Measurements from ENCODE around the gene TMEM255B.
"Not testable (repeated sequence)": the region's sequence is repeated elsewhere in the genome, so short reads cannot be mapped to it uniquely, and the experiment has no call there.

Gene TMEM255B

DNA sequence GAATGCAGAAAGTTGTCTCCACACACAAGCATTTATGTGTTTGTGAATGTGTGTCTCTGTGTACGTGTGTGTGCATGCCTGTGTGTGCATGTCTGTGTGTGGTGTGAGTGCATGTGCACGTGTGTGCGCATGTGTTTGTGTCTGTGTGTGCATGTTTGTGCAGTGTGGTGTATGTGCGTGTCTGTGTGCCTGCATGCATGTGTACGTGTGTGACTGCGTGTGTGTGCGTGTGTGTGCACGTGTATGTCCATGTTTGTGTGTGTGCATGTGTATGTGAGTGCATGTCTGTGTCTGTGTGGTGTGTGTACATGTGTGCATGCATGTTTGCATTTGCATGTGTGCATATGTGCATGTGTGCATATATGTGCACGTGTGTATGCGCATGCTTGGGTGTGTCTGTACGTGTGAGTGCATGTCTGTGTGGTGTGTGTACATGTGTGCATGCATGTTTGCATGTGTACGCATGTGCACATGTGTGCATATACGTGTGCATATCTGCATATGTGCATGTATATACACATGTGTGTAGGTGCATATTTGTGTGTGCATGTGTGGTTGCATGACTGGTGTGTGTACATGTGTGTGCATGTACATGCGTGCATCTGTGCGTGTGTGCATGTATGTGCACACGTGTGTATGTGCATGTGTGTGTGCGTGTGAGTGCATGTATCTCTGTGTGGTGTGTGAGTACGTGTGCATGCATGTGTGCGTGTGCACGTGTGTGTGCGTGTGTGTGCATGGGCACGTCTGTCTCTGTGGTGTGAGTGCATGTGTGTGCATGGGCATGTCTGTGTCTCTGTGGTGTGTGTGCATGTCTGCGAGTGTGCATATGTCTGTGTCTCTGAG lies 8.2 kb upstream of the TMEM255B start:
- H3K4me1 Mint-ChIP-seq: no peaks in the 10 kb centered on the region
- ATAC-seq (no peak), DNase-seq (no peak)
- H3K36me3 Mint-ChIP-seq (ENCODE audit: low read depth): no peaks in the 10 kb centered on the region
- no peak overlapping the region for H3K4me3 Mint-ChIP-seq
- H3K27ac Mint-ChIP-seq: no peak overlapping the region
- H3K9me3 Mint-ChIP-seq: peaks cover 11% of the 10 kb centered on the region
- peaks cover 7% of the 10 kb centered on the region for H3K27me3 Mint-ChIP-seq

- H3K27me3 Mint-ChIP-seq: peaks cover 7% of the 10 kb centered on the region
- DNase-seq (no peak), ATAC-seq (no peak)
- H3K9me3 Mint-ChIP-seq: peaks cover 11% of the 10 kb centered on the region
- H3K27ac Mint-ChIP-seq: no peak overlapping the region
- H3K4me3 Mint-ChIP-seq: no peak overlapping the region
- no peaks in the 10 kb centered on the region for H3K36me3 Mint-ChIP-seq (ENCODE audit: low read depth)
- H3K4me1 Mint-ChIP-seq: no peaks in the 10 kb centered on the region
These were observed 7.5 kb upstream of the TMEM255B start for GRCh38 chr13:113751491-113751890.

DNA sequence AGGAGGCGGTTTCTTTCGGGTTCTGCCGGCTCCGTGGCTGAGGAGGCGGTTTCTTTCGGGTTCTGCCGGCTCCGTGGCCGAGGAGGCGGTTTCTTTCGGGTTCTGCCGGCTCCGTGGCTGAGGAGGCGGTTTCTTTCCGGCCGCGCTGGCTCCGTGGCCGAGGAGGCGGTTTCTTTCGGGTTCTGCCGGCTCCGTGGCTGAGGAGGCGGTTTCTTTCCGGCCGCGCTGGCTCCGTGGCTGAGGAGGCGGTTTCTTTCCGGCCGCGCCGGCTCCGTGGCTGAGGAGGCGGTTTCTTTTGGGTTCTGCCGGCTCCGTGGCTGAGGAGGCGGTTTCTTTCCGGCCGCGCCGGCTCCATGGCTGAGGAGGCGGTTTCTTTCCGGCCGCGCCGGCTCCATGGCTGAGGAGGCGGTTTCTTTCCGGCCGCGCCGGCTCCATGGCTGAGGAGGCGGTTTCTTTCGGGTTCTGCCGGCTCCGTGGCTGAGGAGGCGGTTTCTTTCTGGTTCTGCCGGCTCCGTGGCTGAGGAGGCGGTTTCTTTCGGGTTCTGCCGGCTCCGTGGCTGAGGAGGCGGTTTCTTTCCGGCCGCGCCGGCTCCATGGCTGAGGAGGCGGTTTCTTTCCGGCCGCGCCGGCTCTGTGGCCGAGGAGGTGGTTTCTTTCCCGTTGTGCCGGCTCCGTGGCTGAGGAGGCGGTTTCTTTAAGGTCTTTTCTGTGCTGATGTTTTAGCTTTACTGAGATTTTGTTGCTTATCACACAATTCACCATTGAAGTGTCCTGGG lies 6.6 kb upstream of the TMEM255B start:
- not testable (repeated sequence) for DNase-seq; ATAC-seq; H3K36me3 Mint-ChIP-seq (ENCODE audit: low read depth); H3K4me1 Mint-ChIP-seq; H3K4me3 Mint-ChIP-seq; H3K27ac Mint-ChIP-seq
- H3K27me3 Mint-ChIP-seq: peaks cover 12% of the 10 kb centered on the region
- H3K9me3 Mint-ChIP-seq: peaks cover 11% of the 10 kb centered on the region

GRCh38 chr13:113753171-113753570 lies 5.9 kb upstream of the TMEM255B start:
- H3K36me3 Mint-ChIP-seq (ENCODE audit: low read depth): no peaks in the 10 kb centered on the region
- DNase-seq (no peak), ATAC-seq (no peak)
- H3K4me3 Mint-ChIP-seq: no peak overlapping the region
- no peak overlapping the region for H3K27ac Mint-ChIP-seq
- peaks cover 4% of the 10 kb centered on the region for H3K4me1 Mint-ChIP-seq
- peaks cover 11% of the 10 kb centered on the region for H3K9me3 Mint-ChIP-seq
- peaks cover 17% of the 10 kb centered on the region for H3K27me3 Mint-ChIP-seq

GRCh38 chr13:113754242-113754641 lies 4.8 kb upstream of the TMEM255B start:
- H3K36me3 Mint-ChIP-seq (ENCODE audit: low read depth): no peaks in the 10 kb centered on the region
- DNase-seq (no peak), ATAC-seq (no peak)
- peaks cover 22% of the 10 kb centered on the region for H3K27me3 Mint-ChIP-seq
- H3K4me3 Mint-ChIP-seq: no peak overlapping the region
- H3K9me3 Mint-ChIP-seq: peaks cover 11% of the 10 kb centered on the region
- no peak overlapping the region for H3K27ac Mint-ChIP-seq
- peaks cover 8% of the 10 kb centered on the region for H3K4me1 Mint-ChIP-seq

- no peaks in the 10 kb centered on the region for H3K36me3 Mint-ChIP-seq (ENCODE audit: low read depth)
- H3K27me3 Mint-ChIP-seq: peaks cover 26% of the 10 kb centered on the region
- DNase-seq (no peak), ATAC-seq (no peak)
- peaks cover 11% of the 10 kb centered on the region for H3K9me3 Mint-ChIP-seq
- H3K27ac Mint-ChIP-seq: no peak overlapping the region
- peaks cover 12% of the 10 kb centered on the region for H3K4me1 Mint-ChIP-seq
- H3K4me3 Mint-ChIP-seq: no peak overlapping the region
These were observed 4.3 kb upstream of the TMEM255B start for GRCh38 chr13:113754691-113755090.

DNA sequence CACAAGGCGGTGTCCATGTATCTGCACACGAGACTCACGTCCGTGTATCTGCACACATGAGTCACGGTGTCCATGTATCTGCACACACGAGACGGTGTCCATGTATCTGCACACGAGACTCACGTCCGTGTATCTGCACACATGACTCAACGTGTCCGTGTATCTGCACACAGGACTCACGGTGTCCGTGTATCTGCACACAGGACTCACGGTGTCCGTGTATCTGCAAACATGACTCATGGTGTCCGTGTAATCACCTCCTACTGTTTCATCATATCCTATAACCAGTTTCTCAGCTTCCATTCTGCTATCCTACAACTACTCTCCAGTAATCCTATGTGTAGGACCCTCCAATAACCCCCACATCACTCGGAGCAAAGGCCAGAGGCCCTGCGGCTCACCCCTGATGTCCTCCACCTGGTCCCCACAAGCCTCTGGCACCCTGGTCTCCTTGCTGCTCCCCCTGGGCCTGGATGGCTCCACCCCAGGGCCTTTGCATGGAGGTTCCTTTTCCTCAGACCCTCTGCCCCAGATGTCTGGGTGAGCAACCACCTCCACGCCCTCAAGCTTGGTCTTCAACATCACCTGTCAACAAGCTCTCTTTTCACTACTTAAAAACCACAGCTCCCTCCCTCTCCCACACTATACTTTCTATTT lies 2.5 kb upstream of the TMEM255B start:
- Mint-ChIP-seq H3K4me1 (peaks cover 14% of the 10 kb centered on the region), H3K36me3 (ENCODE audit: low read depth) (no peaks in the 10 kb centered on the region), H3K9me3 (no peaks in the 10 kb centered on the region), H3K27me3 (peaks cover 44% of the 10 kb centered on the region), H3K27ac (no peak overlapping the region), H3K4me3 (no peak overlapping the region)
- ATAC-seq: no peak
- DNase-seq: no peak

GRCh38 chr13:113759525-113760137 lies 605 bp downstream of the TMEM255B start:
- Mint-ChIP-seq H3K27ac (no peak overlapping the region), H3K4me3 (peak overlapping the region; percentile 83), H3K9me3 (no peaks in the 10 kb centered on the region), H3K27me3 (peaks cover 67% of the 10 kb centered on the region), H3K36me3 (ENCODE audit: low read depth) (no peaks in the 10 kb centered on the region), H3K4me1 (peaks cover 14% of the 10 kb centered on the region)
- DNase-seq (no peak), ATAC-seq (no peak)

GRCh38 chr13:113761136-113761535 lies 2.1 kb downstream of the TMEM255B start:
- Mint-ChIP-seq H3K27ac (no peak overlapping the region), H3K27me3 (peaks cover 66% of the 10 kb centered on the region), H3K4me1 (peaks cover 14% of the 10 kb centered on the region), H3K9me3 (no peaks in the 10 kb centered on the region), H3K36me3 (ENCODE audit: low read depth) (no peaks in the 10 kb centered on the region), H3K4me3 (no peak overlapping the region)
- DNase-seq (no peak), ATAC-seq (no peak)

- H3K27me3 Mint-ChIP-seq: peaks cover 63% of the 10 kb centered on the region
- H3K4me3 Mint-ChIP-seq: no peak overlapping the region
These were observed 3.0 kb downstream of the TMEM255B start for GRCh38 chr13:113762075-113762474.

DNA sequence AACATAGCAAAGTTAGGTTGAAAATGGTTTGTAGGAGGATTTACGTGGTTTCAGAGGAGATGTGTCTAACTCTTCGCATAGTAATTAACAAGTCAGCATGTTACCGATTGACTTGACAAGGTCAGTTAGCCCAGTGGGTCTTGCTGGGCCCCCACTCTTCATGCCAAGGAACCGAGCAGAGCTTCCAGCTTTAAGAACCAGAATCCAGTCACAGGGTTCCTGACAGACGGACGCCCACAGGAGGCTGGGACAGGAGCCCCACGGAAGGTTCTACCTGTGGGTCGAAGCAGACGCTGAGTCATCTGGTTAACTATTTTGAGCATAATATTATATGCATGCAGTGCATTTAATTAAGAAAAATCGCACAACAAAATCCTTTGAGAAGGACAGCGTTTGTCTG lies 3.5 kb downstream of the TMEM255B start:
- DNase-seq (no peak), ATAC-seq (no peak)
- no peak overlapping the region for H3K4me3 Mint-ChIP-seq
- H3K4me1 Mint-ChIP-seq: peaks cover 9% of the 10 kb centered on the region
- H3K9me3 Mint-ChIP-seq: no peaks in the 10 kb centered on the region
- no peaks in the 10 kb centered on the region for H3K36me3 Mint-ChIP-seq (ENCODE audit: low read depth)
- no peak overlapping the region for H3K27ac Mint-ChIP-seq
- H3K27me3 Mint-ChIP-seq: peaks cover 61% of the 10 kb centered on the region

More at GRCh38 chr13:113762075-113762474, 3.0 kb downstream of the TMEM255B start:
- H3K9me3 Mint-ChIP-seq: no peaks in the 10 kb centered on the region
- H3K4me1 Mint-ChIP-seq: peaks cover 9% of the 10 kb centered on the region
- H3K27ac Mint-ChIP-seq: no peak overlapping the region
- DNase-seq: no peak
- no peak for ATAC-seq
- H3K36me3 Mint-ChIP-seq (ENCODE audit: low read depth): no peaks in the 10 kb centered on the region

DNA sequence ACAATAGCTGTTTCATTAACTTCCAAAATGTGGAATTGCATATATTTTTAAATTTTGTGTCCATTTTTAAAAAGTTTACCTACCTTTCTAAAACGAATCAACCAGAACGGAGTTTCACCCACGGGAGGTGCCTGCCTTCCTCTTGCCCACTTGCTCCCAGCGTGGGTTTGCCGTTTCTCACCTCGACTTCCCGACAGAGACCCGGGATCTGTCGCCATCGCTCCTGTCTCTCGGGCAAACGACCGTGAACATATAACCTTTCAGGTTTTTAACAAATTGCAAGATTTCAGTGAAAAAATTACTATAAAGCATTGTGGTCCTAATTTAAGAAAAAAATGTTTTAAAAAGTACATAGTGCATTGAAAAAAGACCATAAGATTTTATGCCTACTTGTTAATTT lies 4.2 kb downstream of the TMEM255B start:
- Mint-ChIP-seq H3K9me3 (no peaks in the 10 kb centered on the region), H3K4me3 (no peak overlapping the region), H3K27ac (no peak overlapping the region), H3K4me1 (peaks cover 9% of the 10 kb centered on the region), H3K27me3 (peaks cover 55% of the 10 kb centered on the region), H3K36me3 (ENCODE audit: low read depth) (no peaks in the 10 kb centered on the region)
- no peak for DNase-seq
- ATAC-seq: no peak

DNA sequence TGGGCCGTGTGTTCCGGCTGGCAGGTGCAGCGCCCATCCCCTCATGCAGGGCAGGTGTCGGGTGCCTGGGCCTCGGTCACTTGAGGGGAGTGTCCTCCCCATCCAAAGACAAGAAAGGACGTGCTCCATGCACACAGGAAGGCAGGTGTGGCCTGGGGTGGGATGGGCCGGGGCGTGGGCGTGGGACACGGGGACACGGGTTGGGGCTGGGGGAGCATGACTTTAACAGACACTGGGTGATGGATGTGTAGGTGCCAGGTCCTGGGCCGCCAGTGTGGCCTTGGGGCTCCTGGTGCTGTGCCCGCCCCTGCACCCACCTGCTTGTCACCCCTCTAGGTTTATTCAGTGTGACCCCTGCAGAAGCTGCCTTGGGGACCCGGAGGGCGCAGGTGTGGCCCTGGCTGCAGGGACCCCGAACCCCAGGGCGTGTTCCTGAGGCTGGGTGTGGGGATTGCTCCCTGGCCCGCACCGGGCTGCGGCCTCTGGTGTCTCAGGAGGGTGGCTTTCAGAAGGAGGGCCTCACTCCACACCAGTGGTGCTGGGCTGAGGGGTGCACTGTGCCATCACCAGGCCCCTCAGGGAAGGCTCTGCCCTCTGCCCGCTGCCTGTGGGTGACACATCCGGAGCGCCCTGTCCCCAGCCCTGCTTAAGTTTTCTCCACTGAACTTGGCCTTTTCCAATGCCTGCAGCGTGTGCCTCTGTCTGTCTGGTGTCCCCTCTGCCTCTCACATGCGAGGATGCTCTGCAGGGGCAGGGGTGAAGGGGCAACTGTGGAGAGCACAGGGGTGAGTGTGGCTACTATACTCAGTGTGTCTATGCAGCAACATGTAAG lies 5.2 kb downstream of the TMEM255B start:
- no peak for DNase-seq
- Mint-ChIP-seq H3K9me3 (no peaks in the 10 kb centered on the region), H3K4me1 (peaks cover 6% of the 10 kb centered on the region), H3K27ac (no peak overlapping the region), H3K27me3 (peaks cover 51% of the 10 kb centered on the region), H3K36me3 (ENCODE audit: low read depth) (no peaks in the 10 kb centered on the region), H3K4me3 (no peak overlapping the region)
- ATAC-seq: no peak

Measured in activated naive CD8-positive, alpha-beta T cell treated with anti-CD3 and anti-CD28 coated beads, Interleukin-2, amount 50 U/mL, for 24 hours (primary cell).